Activated CD8-positive, alpha-beta memory T cell treated with anti-CD3 and anti-CD28 coated beads, Interleukin-2, amount 10 ng/mL, durations not matched to agents 7 days and 5 days (primary cell): ENCODE data around the gene SLC35F6. TPM values are rescaled to one million over a fixed set of nuclear protein-coding genes. Genes with fewer than 3 reads are reported as not detected.
"Not testable (repeated sequence)": the region's sequence is repeated elsewhere in the genome, so short reads cannot be mapped to it uniquely, and the experiment has no call there.

Source experiments
- ATAC-seq: fragments of 150-1000 bp; cut with Tn5 transposase; one replicate; pipeline ENCODE4 v1.10.0; 2021; ENCODE audit warnings: moderate library complexity
- CTCF ChIA-PET: fragments of 350-600 bp; sonication (Branson Sonifier 250); formaldehyde crosslinking; loops from one replicate; lab custom pipeline; 2021; ENCODE audit warnings: antibody characterized with exemption; lab: Charles Lee
- DNase-seq: peaks from one replicate; pipeline ENCODE4 v3.0.0-alpha.2; 2020
- H3K27ac Mint-ChIP-seq: one replicate; pipeline ENCODE4 v1.8.0; 2021; ENCODE audit warnings: mild to moderate bottlenecking, mixed read lengths
- H3K27me3 Mint-ChIP-seq: one replicate; pipeline ENCODE4 v1.8.0; 2021; ENCODE audit warnings: mixed read lengths
- H3K36me3 Mint-ChIP-seq: one replicate; pipeline ENCODE4 v1.8.0; 2021; ENCODE audit warnings: mild to moderate bottlenecking, mixed read lengths
- H3K4me1 Mint-ChIP-seq: one replicate; pipeline ENCODE4 v1.8.0; 2021; ENCODE audit warnings: mixed read lengths
- H3K4me3 Mint-ChIP-seq: one replicate; pipeline ENCODE4 v1.8.0; 2021; ENCODE audit warnings: mild to moderate bottlenecking, moderate library complexity, mixed read lengths
- H3K9me3 Mint-ChIP-seq: one replicate; pipeline ENCODE4 v1.8.0; 2022; ENCODE audit warnings: low read depth, mixed read lengths
- total RNA-seq, 2 experiments: library from RNA; stranded (reverse); gene quantifications; one replicate each; pipeline ENCODE4 v1.2.3, GENCODE V29; 2021

SLC35F6 gene
- total RNA-seq, 2 experiments from 2014 or later: 16.3 to 17.2 TPM

DNA sequence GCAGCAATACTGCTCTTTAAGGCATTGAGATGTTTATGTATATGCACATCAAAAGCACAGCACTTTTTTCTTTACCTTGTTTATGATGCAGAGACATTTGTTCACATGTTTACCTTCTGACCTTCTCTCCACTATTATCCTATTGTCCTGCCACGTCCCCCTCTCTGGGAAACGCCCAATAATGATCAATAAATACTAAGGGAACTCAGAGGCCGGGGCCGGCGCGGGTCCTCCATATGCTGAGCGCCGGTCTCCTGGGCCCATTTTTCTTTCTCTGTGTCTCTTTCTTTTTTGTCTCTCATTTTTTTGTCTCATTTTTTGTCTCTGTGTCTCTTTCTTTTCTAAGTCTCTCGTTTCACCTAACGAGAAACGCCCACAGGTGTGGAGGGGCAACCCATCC, 13.6 kb upstream of the SLC35F6 start:
- ATAC-seq, H3K27ac Mint-ChIP-seq, H3K27me3 Mint-ChIP-seq, H3K4me3 Mint-ChIP-seq, H3K9me3 Mint-ChIP-seq, DNase-seq, H3K4me1 Mint-ChIP-seq, H3K36me3 Mint-ChIP-seq: not testable (repeated sequence)
- CTCF ChIA-PET: interaction anchor here (0.7 kb wide), 1 partner anchor 23 kb away, joined by 3 read pairs; no protein-coding TSS in a partner anchor

DNA sequence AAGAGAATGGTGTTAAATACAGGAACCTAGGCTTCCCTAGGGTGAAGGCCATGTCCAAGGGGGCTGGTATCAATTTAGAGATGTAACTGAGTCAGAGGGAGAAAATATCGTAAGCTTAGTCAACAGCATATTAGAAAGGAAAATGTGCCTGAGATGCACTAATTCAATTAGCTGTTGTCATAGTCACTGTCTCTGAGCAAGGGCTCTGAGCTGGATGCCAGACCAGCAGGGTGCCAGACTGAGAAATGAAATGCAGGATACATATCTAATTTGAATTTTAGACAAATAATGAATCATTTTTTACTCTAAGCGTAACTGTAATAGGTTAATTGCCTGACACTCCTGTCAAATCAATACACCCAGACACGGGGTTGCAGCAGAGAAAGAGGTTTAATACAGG, 11.4 kb upstream of the SLC35F6 start:
- no peaks in the 10 kb centered on the region for H3K9me3 Mint-ChIP-seq
- no peak overlapping the region for H3K27ac Mint-ChIP-seq
- H3K36me3 Mint-ChIP-seq: no peaks in the 10 kb centered on the region
- H3K4me1 Mint-ChIP-seq: peaks cover 14% of the 10 kb centered on the region
- H3K4me3 Mint-ChIP-seq: no peak overlapping the region
- H3K27me3 Mint-ChIP-seq: peaks cover 9% of the 10 kb centered on the region
- ATAC-seq (no peak), DNase-seq (no peak)
- CTCF ChIA-PET: interaction anchor here (0.6 kb wide), 1 partner anchor 143 kb away, joined by 4 read pairs; no protein-coding TSS in a partner anchor

DNA sequence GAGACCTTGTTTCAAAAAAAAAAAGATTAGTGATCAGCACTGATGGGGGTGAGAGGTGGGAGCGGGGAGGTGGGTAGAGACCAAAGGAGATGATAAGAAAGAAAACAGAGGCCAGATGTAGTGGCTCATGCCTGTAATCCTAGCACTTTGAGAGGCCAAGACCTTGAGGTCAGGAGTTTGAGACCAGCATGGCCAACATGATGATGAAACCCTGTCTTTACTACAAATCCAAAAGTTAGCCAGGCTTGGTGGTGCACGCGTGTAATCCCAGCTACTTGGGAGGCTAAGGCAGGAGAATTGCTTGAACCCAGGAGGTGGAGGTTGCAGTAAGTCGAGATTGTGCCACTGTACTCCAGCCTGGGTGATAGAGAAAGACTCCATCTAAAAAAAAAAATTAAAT, 9.5 kb upstream of the SLC35F6 start:
- CTCF ChIA-PET: interaction anchor here (2.4 kb wide), 1 partner anchor 9 kb away, joined by 8 read pairs; no protein-coding TSS in a partner anchor

DNA sequence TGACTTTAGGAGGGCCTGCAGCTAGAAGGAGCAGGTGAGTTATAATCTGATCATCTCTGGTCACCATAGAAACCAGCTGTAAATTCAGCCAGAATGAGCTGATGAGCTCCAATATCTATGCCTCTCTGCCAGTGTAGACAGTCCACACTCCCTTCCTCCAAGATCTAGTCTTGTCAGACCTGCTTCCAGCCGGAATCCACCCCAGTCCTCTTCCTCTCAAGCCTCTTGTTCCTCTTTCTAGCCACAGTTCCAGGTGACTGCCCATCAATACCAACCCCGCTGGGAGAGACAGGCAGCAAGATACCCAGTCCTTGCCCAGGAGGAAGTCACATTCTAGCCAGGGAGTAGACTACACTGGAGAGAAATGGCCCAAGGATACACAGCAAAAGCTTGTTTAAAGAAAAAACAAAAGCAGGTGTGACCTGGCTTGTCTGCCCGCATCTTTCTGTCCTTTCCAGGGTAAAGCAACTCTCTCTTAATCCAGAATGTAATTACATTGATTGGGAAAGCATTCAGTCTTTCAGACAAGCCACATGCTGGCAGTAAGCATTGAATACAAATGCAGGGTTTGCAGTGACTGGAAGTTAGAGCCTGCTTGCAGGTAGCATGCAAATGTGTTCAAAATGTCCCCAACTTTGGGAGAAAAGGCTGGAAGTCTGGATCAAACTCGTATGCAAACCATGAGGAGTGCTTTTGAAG, 9.0 kb upstream of the SLC35F6 start:
- H3K27ac Mint-ChIP-seq: no peak overlapping the region
- H3K9me3 Mint-ChIP-seq: no peaks in the 10 kb centered on the region
- H3K36me3 Mint-ChIP-seq: no peaks in the 10 kb centered on the region
- DNase-seq (no peak), ATAC-seq (no peak)
- CTCF ChIA-PET: interaction anchor here (2.4 kb wide), 1 partner anchor 10 kb away, joined by 8 read pairs; no protein-coding TSS in a partner anchor
- H3K4me3 Mint-ChIP-seq: no peak overlapping the region
- H3K27me3 Mint-ChIP-seq: peaks cover 9% of the 10 kb centered on the region
- peaks cover 24% of the 10 kb centered on the region for H3K4me1 Mint-ChIP-seq

More for the DNA sequence above, 9.5 kb upstream of the SLC35F6 start:
- no peak for DNase-seq
- H3K9me3 Mint-ChIP-seq: no peaks in the 10 kb centered on the region
- peaks cover 9% of the 10 kb centered on the region for H3K27me3 Mint-ChIP-seq
- no peak overlapping the region for H3K4me3 Mint-ChIP-seq
- H3K4me1 Mint-ChIP-seq: peaks cover 24% of the 10 kb centered on the region
- H3K27ac Mint-ChIP-seq: no peak overlapping the region
- H3K36me3 Mint-ChIP-seq: no peaks in the 10 kb centered on the region
- no peak for ATAC-seq

DNA sequence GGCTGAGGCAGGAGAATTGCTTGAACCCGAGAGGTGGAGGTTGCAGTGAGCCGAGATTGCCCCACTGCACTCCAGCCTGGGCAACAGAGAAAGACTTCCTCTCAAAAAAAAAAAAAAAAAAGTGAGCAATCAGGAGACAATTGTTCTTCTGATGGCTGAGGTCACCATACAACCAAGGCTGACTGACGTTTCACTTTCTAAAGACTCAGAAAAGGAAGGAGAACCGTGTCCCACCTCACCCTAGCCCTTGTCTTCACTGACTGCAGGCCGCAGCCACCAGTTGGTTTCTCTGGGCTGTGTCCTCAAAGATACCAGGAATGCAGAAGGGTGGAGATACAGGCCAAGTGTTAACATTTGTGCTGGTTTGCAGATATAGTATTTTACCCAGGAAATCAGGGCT, 7.7 kb upstream of the SLC35F6 start:
- CTCF ChIA-PET: interaction anchor here (2.4 kb wide), 1 partner anchor 10 kb away, joined by 11 read pairs; no protein-coding TSS in a partner anchor
- DNase-seq (no peak), ATAC-seq (no peak)
- peaks cover 9% of the 10 kb centered on the region for H3K27me3 Mint-ChIP-seq
- H3K36me3 Mint-ChIP-seq: no peaks in the 10 kb centered on the region
- H3K4me3 Mint-ChIP-seq: no peak overlapping the region
- H3K4me1 Mint-ChIP-seq: peaks cover 24% of the 10 kb centered on the region
- no peaks in the 10 kb centered on the region for H3K9me3 Mint-ChIP-seq
- no peak overlapping the region for H3K27ac Mint-ChIP-seq

DNA sequence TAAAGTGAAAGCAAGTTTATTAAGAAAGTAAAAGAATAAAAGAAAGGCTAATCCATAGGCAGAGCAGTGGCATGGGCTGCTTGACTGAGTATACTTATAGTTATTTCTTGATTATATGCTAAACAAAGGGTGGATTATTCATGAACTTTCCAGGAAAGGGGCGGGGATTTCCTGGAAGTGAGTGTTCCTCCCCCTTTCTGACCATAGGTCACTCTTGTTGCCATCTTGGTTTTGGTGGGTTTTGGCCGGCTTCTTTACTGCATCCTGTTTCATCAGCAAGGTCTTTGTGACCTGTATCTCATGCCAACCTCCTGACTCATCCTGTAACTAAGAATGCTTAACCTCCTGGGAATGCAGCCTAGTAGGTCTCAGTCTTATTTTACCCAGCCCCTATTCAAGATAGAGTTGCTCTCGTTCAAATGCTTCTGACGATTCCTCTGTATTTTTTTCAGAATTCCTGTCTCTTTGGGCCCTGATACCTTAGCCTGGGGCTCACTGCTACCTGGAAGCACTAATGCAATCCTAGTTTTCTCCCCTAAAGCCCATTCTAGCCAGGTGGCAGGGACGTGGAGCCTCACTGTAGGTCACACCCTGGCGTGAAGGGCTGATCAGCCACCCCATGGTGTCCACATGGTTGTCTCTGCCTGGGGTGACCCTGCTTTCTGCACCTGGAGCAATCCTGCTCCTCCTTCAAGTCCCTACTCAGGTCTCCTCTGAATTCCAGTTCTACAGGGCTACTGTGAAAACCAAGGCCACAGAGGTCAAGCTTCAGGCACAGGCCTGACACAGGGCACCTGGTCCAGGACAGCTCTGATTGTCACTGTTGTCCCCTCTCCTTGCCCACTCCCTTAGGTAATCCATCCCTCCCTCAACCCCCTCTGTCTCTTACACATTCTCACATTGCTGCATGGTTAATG, 6.0 kb upstream of the SLC35F6 start:
- Mint-ChIP-seq H3K4me3 (no peak overlapping the region), H3K36me3 (no peaks in the 10 kb centered on the region), H3K27me3 (peaks cover 6% of the 10 kb centered on the region), H3K27ac (peak overlapping the region; percentile 45), H3K4me1 (peaks cover 26% of the 10 kb centered on the region), H3K9me3 (no peaks in the 10 kb centered on the region)
- CTCF ChIA-PET: interaction anchor here (0.6 to 2.4 kb wide), 3 partner anchors 11 to 350 kb away, joined by 3 to 11 read pairs (median 3); no protein-coding TSS in a partner anchor
- ATAC-seq (peak; percentile 36), DNase-seq (peak; percentile 63)

DNA sequence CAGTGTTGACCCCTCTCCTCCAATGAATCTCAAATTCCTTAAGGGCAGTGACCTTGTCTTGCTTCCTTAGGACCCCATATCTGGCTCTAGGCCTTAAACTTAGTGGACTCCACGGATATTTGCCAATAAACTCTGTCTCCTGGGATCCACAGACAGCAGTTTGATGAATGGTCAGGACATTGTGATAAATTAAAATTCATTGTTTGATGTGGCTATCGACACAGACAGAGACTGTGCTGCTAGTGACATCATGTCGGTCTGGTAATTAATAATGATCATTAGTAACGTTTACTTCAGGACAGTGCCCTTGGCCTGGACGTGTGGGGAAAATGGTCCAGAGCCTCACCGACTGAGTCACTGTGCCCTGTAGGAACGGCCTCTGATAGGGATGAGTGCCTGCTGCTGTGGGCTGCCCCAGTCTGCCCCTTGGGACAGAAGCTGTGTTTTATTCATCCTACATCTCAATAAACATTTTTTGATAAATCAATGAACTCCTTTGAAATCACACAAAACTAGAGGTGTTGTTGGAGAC, 5.2 kb upstream of the SLC35F6 start:
- Mint-ChIP-seq H3K36me3 (no peaks in the 10 kb centered on the region), H3K4me1 (peaks cover 30% of the 10 kb centered on the region), H3K27ac (peak overlapping the region; percentile 45), H3K4me3 (no peak overlapping the region), H3K27me3 (peaks cover 6% of the 10 kb centered on the region), H3K9me3 (no peaks in the 10 kb centered on the region)
- CTCF ChIA-PET: interaction anchor here (1.9 kb wide), 1 partner anchor 13 kb away, joined by 4 read pairs; no protein-coding TSS in a partner anchor
- DNase-seq (no peak), ATAC-seq (no peak)

DNA sequence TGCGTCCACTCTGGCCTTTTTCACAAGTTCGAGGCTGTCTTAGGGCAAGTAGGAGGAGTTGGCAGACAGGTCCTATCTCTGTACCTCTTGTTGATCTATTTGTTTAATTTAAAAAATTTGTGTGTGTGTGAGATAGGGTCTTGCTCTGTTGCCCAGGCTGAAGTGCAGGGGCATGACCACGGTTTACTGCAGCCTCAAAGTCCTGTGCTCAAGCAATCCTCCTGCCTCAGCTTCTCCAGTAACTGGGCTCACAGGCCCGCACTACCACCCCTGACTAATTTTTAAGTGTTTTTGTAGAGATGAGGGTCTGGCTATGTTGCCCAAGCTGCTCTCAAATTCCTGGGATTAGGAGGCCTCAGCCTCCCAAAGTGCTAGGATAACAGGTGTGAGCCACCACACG, 4.2 kb upstream of the SLC35F6 start:
- ATAC-seq (no peak), DNase-seq (no peak)
- CTCF ChIA-PET: interaction anchor here (1.7 to 1.9 kb wide), 2 partner anchors 14 to 154 kb away, joined by 4 read pairs; no protein-coding TSS in a partner anchor
- H3K4me1 Mint-ChIP-seq: peaks cover 32% of the 10 kb centered on the region
- H3K27me3 Mint-ChIP-seq: peaks cover 3% of the 10 kb centered on the region
- peaks cover 1% of the 10 kb centered on the region for H3K36me3 Mint-ChIP-seq
- no peaks in the 10 kb centered on the region for H3K9me3 Mint-ChIP-seq
- no peak overlapping the region for H3K27ac Mint-ChIP-seq
- H3K4me3 Mint-ChIP-seq: no peak overlapping the region

DNA sequence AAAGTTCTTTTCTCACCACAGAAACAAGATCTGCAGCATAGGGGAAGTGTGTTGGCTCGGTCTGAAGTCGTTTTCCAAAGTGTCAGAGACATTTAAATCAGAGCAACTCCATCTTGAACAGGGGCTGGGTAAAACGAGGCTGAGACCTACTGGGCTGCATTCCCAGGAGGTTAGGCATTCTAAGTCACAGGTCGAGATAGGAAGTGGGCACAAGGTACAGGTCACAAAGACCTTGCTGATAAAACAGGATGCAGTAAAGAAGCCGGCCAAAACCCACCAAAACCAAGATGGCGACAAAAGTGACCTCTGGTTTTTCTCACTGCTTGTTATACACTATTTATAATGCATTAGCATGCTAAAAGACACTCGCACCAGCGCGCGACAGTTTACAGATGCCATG, 3.1 kb upstream of the SLC35F6 start:
- not testable (repeated sequence) for H3K36me3 Mint-ChIP-seq, H3K27ac Mint-ChIP-seq, H3K27me3 Mint-ChIP-seq, DNase-seq, H3K4me3 Mint-ChIP-seq, H3K9me3 Mint-ChIP-seq, ATAC-seq
- CTCF ChIA-PET: interaction anchor here (0.6 to 1.9 kb wide), 3 partner anchors 15 to 1541 kb away, joined by 3 to 4 read pairs (median 4); no protein-coding TSS in a partner anchor
- H3K4me1 Mint-ChIP-seq: peaks cover 41% of the 10 kb centered on the region

DNA sequence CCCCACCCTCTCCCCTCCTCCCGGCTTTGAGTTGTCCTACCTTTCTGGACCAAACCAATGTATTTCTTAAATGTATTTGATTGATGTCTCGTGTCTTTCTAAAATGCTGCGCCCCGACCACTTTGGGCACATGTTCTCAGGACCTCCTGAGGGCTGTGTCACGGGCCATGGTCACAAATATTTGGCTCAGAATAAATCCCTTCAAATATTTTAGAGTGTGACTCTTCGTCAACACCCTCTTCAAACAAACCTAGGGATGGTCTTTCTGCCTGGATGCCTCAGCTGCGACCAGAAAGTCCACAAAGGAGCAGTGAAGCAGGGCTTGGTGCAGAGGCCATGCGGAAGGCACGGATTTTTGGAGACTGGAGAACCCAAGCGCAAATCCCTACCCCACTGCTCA, 1.1 kb upstream of the SLC35F6 start:
- peaks cover 38% of the 10 kb centered on the region for H3K4me1 Mint-ChIP-seq
- peaks cover 3% of the 10 kb centered on the region for H3K27me3 Mint-ChIP-seq
- no peaks in the 10 kb centered on the region for H3K9me3 Mint-ChIP-seq
- ATAC-seq (no peak), DNase-seq (no peak)
- CTCF ChIA-PET: interaction anchor here (1.6 kb wide), 1 partner anchor 86 kb away, joined by 4 read pairs; no protein-coding TSS in a partner anchor
- no peak overlapping the region for H3K27ac Mint-ChIP-seq
- H3K4me3 Mint-ChIP-seq: peak overlapping the region; percentile 92
- H3K36me3 Mint-ChIP-seq: peaks cover 1% of the 10 kb centered on the region

DNA sequence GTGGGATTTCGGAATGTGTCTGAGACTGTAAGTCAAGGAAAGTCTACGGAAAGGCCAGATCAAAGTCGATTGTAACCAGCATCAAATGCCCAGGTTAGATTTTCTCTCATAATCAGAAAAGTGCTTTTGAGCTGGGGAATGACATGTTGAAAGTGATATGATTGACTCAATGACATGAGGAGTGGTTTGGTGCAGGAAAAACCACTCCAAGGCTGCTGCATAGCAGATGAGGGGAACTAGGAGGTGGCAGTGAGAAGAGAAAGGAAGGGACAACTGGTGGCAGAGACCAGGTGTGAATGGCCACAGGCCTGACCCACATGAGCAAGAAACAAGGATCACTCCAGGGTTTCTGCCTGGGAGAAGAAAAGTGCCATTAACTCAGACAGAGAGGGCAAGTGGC, 822 bp downstream of the SLC35F6 start:
- peaks cover 4% of the 10 kb centered on the region for H3K36me3 Mint-ChIP-seq
- CTCF ChIA-PET: interaction anchor here (1.1 kb wide), 1 partner anchor 9 kb away, joined by 3 read pairs; no protein-coding TSS in a partner anchor
- H3K4me1 Mint-ChIP-seq: peaks cover 51% of the 10 kb centered on the region
- DNase-seq: no peak
- peak overlapping the region; percentile 92 for H3K4me3 Mint-ChIP-seq
- ATAC-seq: no peak
- H3K27me3 Mint-ChIP-seq: peaks cover 3% of the 10 kb centered on the region
- H3K27ac Mint-ChIP-seq: peak overlapping the region; percentile 92
- H3K9me3 Mint-ChIP-seq: no peaks in the 10 kb centered on the region

DNA sequence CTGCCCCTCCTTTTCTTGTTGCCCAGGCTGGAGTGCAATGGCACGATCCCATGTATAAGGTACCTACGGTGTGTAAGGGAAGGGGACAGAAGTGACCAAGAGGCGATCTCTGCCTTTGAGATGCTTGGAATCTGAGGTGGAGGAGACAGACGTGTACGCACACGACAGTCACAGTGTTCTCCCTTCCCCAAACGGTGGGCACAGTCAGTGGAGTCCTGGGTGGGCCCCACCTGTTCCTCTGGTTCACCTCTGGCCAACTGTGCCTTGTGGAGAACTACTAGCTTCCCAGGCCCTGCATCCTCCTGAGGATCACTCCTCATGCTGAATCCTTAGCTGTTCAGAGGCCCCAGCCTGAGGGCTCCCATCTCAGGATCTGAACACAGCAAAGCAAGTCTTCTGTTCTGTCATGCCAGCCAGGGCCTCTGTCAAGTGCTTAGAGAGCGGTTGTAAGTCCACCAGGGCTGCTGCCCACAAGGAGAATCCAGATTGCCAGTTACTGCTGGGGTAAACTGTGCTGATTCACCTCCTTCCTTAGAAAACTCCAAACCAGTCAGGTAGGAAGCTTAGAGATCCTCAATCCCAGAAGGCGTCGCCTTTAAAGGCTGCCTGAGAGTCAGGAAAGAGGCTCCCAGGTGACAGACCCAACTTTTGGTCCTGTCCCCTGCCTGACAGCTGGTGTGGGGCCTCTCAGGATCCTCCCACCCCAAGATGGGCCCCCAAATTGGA, 1.6 kb downstream of the SLC35F6 start:
- ATAC-seq: no peak
- H3K4me3 Mint-ChIP-seq: peak overlapping the region; percentile 92
- H3K4me1 Mint-ChIP-seq: peaks cover 52% of the 10 kb centered on the region
- H3K27ac Mint-ChIP-seq: peak overlapping the region; percentile 92
- peaks cover 3% of the 10 kb centered on the region for H3K27me3 Mint-ChIP-seq
- CTCF ChIA-PET: interaction anchor here (1.1 to 1.4 kb wide), 2 partner anchors 8 to 9 kb away, joined by 3 to 4 read pairs; no protein-coding TSS in a partner anchor
- H3K9me3 Mint-ChIP-seq: no peaks in the 10 kb centered on the region
- DNase-seq: no peak
- H3K36me3 Mint-ChIP-seq: peaks cover 4% of the 10 kb centered on the region
